Right cardiac atrium (tissue), 5 donors: Measurements from ENCODE around the gene MTHFD1L. TPM values are rescaled to one million over a fixed set of nuclear protein-coding genes. Genes with fewer than 3 reads are reported as not detected.
"Not testable (repeated sequence)": the region's sequence is repeated elsewhere in the genome, so short reads cannot be mapped to it uniquely, and the experiment has no call there.

Experiments used
- ATAC-seq, 2 donors: fragments of 200-7000 bp; cut with Tn5 transposase; one replicate each; pipeline versions ENCODE4 v1.8.0 to v1.9.1; 2020; ENCODE audit warnings: moderate library complexity in 2 of 2, mild to moderate bottlenecking in 1 of 2
- DNase-seq, 3 donors: peaks; one replicate each; pipeline ENCODE4 v3.0.0-alpha.2; 2020
- H3K27ac ChIP-seq: one replicate; pipeline ENCODE4 v1.5.1; 2013; ENCODE audit warnings: mild to moderate bottlenecking, low read length, control low read depth, moderate library complexity
- H3K27me3 ChIP-seq: one replicate; pipeline ENCODE4 v1.6.1; 2013; ENCODE audit not compliant: control insufficient read depth, insufficient read depth
- H3K4me1 ChIP-seq: one replicate; pipeline ENCODE4 v1.6.1; 2013; ENCODE audit warnings: low read length; ENCODE audit not compliant: control insufficient read depth, insufficient read depth
- H3K4me3 ChIP-seq: one replicate; pipeline ENCODE4 v1.5.1; 2013; ENCODE audit warnings: low read length, control low read depth
- H3K9me3 ChIP-seq: one replicate; pipeline ENCODE4 v1.6.1; 2013; ENCODE audit warnings: low read length; ENCODE audit not compliant: control insufficient read depth
- WGBS: extraction: QIAGEN DNeasy Blood & Tissue Kit; methylation state at CpG from one replicate; pipeline ENCODE4 v1.1.7; 2013; 5-methylcytosine and 5-hydroxymethylcytosine counted together
- intact Hi-C, 4 donors: fragments of 100-400 bp; cut with DNase I; formaldehyde crosslinking; loops; one replicate each; pipeline versions ENCODE4 v1.11.0 to v1.14.0; 2022 to 2023
- polyA plus RNA-seq: library from polyadenylated mRNA; stranded (reverse); fragments of 200-250 nt; gene quantifications from one replicate; pipeline ENCODE4 v1.2.3, GENCODE V29; 2013
- total RNA-seq, 4 donors: library from RNA; stranded (reverse); fragmentation: NEBNext Ultra II Directional; extraction: Animal tissue kit (Norgen Biotek cat#: 25700); gene quantifications; one replicate each; pipeline ENCODE4 v1.2.1, GENCODE V29; 2021
- donor health status: healthy with polysubstance abuse.
- donor health status: DM: no; HTN: yes; CAD: no.
- donor health status: DM: no; HTN: no; CAD: no.
- donor health status: DM: no; HTN: yes; CAD: no; lungs with severe emphysema.
- donor health status: DM: yes; HTN: yes; CAD: no.

Gene MTHFD1L
- total and polyA plus RNA-seq, 5 donors: 2.4 to 18.2 (median 5.0) TPM

- WGBS: 34% methylated on average over 26 of the region's 26 CpGs
- H3K4me3 ChIP-seq: peak overlapping the region; percentile 2
- DNase-seq: peak in 2 of 3 donors; percentile 74 to 79
- no peaks in the 10 kb centered on the region for H3K27me3 ChIP-seq
- no peaks in the 10 kb centered on the region for H3K9me3 ChIP-seq
- peaks cover 7% of the 10 kb centered on the region for H3K4me1 ChIP-seq
- ATAC-seq: peak in 1 of 2 donors; percentile 52
- peak overlapping the region; percentile 76 for H3K27ac ChIP-seq
- intact Hi-C loops: no loop called here
Observed at GRCh38 chr6:151044465-151045441, 179.3 kb downstream of the MTHFD1L start.

- H3K27me3 ChIP-seq, intact Hi-C loops, H3K9me3 ChIP-seq, ATAC-seq, H3K4me3 ChIP-seq, H3K4me1 ChIP-seq, DNase-seq: not testable (repeated sequence)
- peak overlapping the region; percentile 76 for H3K27ac ChIP-seq
- WGBS: 24% methylated on average over 7 of the region's 7 CpGs
Observed at GRCh38 chr6:151045511-151046222, 180.2 kb downstream of the MTHFD1L start.

GRCh38 chr6:151051164-151051563, 185.7 kb downstream of the MTHFD1L start:
- no peaks in the 10 kb centered on the region for H3K27me3 ChIP-seq
- peaks cover under 1% of the 10 kb centered on the region for H3K4me1 ChIP-seq
- no peak overlapping the region for H3K4me3 ChIP-seq
- WGBS: 98% methylated on average over 6 of the region's 6 CpGs
- DNase-seq (no peak), ATAC-seq (no peak)
- intact Hi-C loops: no loop called here
- H3K9me3 ChIP-seq: no peaks in the 10 kb centered on the region
- H3K27ac ChIP-seq: no peak overlapping the region

GRCh38 chr6:151052021-151052646, 186.6 kb downstream of the MTHFD1L start:
- DNase-seq (no peak), ATAC-seq (peak in 1 of 2 donors; percentile 9)
- Histone ChIP-seq H3K4me3 (no peak overlapping the region), H3K9me3 (no peaks in the 10 kb centered on the region), H3K4me1 (peaks cover 3% of the 10 kb centered on the region), H3K27ac (no peak overlapping the region), H3K27me3 (no peaks in the 10 kb centered on the region)
- 66% methylated on average over 12 of the region's 12 CpGs for WGBS
- intact Hi-C loops: no loop called here

- Histone ChIP-seq H3K9me3 (no peaks in the 10 kb centered on the region), H3K4me3 (no peak overlapping the region), H3K4me1 (peaks cover 3% of the 10 kb centered on the region), H3K27ac (no peak overlapping the region), H3K27me3 (no peaks in the 10 kb centered on the region)
- DNase-seq: peak; percentile 71 to 85 (median 72)
- intact Hi-C loops: no loop called here
- ATAC-seq: peak; percentile 86 to 91
- WGBS: 21% methylated on average over 8 of the region's 8 CpGs
Observed at GRCh38 chr6:151054306-151054705, 188.8 kb downstream of the MTHFD1L start.

GRCh38 chr6:151056230-151056907, 190.9 kb downstream of the MTHFD1L start:
- H3K4me1 ChIP-seq: peaks cover 7% of the 10 kb centered on the region
- no peak for DNase-seq
- no peaks in the 10 kb centered on the region for H3K27me3 ChIP-seq
- H3K9me3 ChIP-seq: no peaks in the 10 kb centered on the region
- intact Hi-C loops: no loop called here
- peak overlapping the region; percentile 76 for H3K27ac ChIP-seq
- ATAC-seq: no peak
- H3K4me3 ChIP-seq: no peak overlapping the region
- WGBS: 79% methylated on average over 9 of the region's 9 CpGs

GRCh38 chr6:151057061-151057460, 191.6 kb downstream of the MTHFD1L start:
- H3K4me3 ChIP-seq: no peak overlapping the region
- no peak for DNase-seq
- H3K4me1 ChIP-seq: peaks cover 7% of the 10 kb centered on the region
- WGBS: 95% methylated on average over 3 of the region's 3 CpGs
- H3K9me3 ChIP-seq: no peaks in the 10 kb centered on the region
- intact Hi-C loops: no loop called here
- H3K27ac ChIP-seq: peak overlapping the region; percentile 92
- ATAC-seq: no peak
- H3K27me3 ChIP-seq: no peaks in the 10 kb centered on the region

- ATAC-seq (peak; percentile 81 to 85), DNase-seq (peak; percentile 65 to 89 (median 85))
- peak overlapping the region; percentile 92 for H3K27ac ChIP-seq
Observed at GRCh38 chr6:151058021-151058733, 192.7 kb downstream of the MTHFD1L start.

GRCh38 chr6:151059612-151060095, 194.2 kb downstream of the MTHFD1L start:
- WGBS: 73% methylated on average over 12 of the region's 12 CpGs
- Histone ChIP-seq H3K4me3 (no peak overlapping the region), H3K4me1 (peaks cover 7% of the 10 kb centered on the region), H3K27ac (no peak overlapping the region), H3K9me3 (no peaks in the 10 kb centered on the region), H3K27me3 (no peaks in the 10 kb centered on the region)
- peak in 1 of 2 donors; percentile 10 for ATAC-seq
- DNase-seq: no peak
- intact Hi-C loops: no loop called here

More at GRCh38 chr6:151058021-151058733, 192.7 kb downstream of the MTHFD1L start:
- H3K4me3 ChIP-seq: no peak overlapping the region
- peaks cover 7% of the 10 kb centered on the region for H3K4me1 ChIP-seq
- H3K9me3 ChIP-seq: no peaks in the 10 kb centered on the region
- 41% methylated on average over 9 of the region's 9 CpGs for WGBS
- intact Hi-C loops: no loop called here
- H3K27me3 ChIP-seq: no peaks in the 10 kb centered on the region
